Stomach smooth muscle (tissue), 2 donors: ENCODE results near the gene NFKBIL1.
"Not testable (repeated sequence)": the region's sequence is repeated elsewhere in the genome, so short reads cannot be mapped to it uniquely, and the experiment has no call there.

ENCODE experiments used
- H3K27ac ChIP-seq: one replicate; pipeline ENCODE4 v1.7.0; 2013; ENCODE audit warnings: mild to moderate bottlenecking, low read length, inconsistent platforms
- H3K27me3 ChIP-seq, 2 donors: one replicate each; pipeline ENCODE4 v1.7.0; 2013; ENCODE audit warnings: low read length in 2 of 2; ENCODE audit not compliant: insufficient read depth in 2 of 2, control insufficient read depth in 1 of 2
- H3K36me3 ChIP-seq, 2 donors: one replicate each; pipeline ENCODE4 v1.7.0; 2013; ENCODE audit warnings: low read length in 2 of 2; ENCODE audit not compliant: control insufficient read depth in 2 of 2, insufficient read depth in 2 of 2
- H3K4me1 ChIP-seq: one replicate; pipeline ENCODE4 v1.7.0; 2013; ENCODE audit warnings: low read length; ENCODE audit not compliant: control insufficient read depth, insufficient read depth
- H3K4me3 ChIP-seq, 2 donors: one replicate each; pipeline ENCODE4 v1.7.0; 2013; ENCODE audit warnings: low read length in 2 of 2
- H3K9ac ChIP-seq, 2 donors: one replicate each; pipeline ENCODE4 v1.7.0; 2013; ENCODE audit warnings: low read length in 2 of 2, mild to moderate bottlenecking in 1 of 2
- H3K9me3 ChIP-seq, 2 donors: one replicate each; pipeline ENCODE4 v1.7.0; 2013; ENCODE audit warnings: low read length in 2 of 2; ENCODE audit not compliant: control insufficient read depth in 2 of 2
- donor health status: healthy.
- donor health status: Pancreatic carcinoma.

NFKBIL1 gene

DNA sequence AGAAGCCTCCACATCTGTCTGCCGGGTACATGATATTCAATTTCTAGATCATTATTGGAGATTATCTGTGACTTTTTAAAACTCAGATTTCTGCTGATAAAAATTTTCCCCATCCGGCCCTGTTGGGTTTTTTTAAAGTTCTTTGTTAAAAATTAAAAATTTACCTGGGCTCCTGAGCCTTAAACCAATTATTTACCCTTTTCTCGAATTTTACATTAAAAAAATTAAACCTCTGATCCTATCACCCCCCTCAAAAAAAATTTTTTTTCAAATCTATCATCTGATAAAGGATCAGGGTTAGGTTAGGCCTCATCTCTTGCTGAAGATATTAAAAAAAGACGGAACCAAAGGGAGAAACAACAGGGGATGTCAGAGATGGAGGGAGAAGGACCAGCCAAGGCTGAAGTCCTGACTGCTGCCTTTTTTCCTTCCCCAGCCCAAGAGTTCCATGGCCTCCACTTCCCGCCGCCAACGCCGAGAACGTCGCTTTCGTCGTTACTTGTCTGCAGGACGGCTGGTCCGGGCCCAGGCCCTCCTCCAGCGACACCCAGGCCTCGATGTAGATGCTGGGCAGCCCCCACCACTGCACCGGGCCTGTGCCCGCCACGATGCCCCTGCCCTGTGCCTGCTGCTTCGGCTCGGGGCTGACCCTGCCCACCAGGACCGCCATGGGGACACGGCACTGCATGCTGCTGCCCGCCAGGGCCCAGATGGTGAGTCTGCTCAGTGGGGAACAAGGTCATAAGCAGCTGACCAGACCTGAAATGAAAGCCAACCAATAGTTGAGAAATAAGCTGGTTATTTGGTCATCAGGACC lies 527 bp downstream of the NFKBIL1 start:
- Histone ChIP-seq H3K4me1 (peaks cover 22% of the 10 kb centered on the region), H3K9me3 (no peaks in the 10 kb centered on the region), H3K27me3 (no peaks in the 10 kb centered on the region), H3K4me3 (peak overlapping the region; percentile 54 to 76), H3K9ac (peak overlapping the region; percentile 84 to 86), H3K27ac (peak overlapping the region; percentile 46), H3K36me3 (peaks cover 0 to 8% of the 10 kb centered on the region in 2 donors)

DNA sequence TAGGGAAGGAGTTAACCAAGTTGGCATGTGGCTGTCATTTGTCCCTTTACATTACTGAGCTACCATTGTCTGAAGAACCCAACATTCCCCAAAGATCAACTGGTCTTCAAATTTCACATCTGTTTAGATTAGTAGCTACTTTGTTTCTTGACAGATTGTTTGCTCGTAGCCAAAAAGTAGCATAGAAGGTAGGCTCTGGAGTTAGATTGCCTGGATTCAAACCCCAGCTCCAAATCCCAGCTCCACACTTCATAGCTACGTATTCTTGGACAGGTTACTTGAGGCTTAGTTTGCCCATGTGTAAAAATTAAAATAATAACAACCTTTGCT lies 1.1 kb downstream of the NFKBIL1 start:
- Histone ChIP-seq H3K27ac (peak overlapping the region; percentile 46), H3K9ac (peak overlapping the region in 1 of 2 donors; percentile 84), H3K36me3 (peaks cover 2 to 8% of the 10 kb centered on the region in 2 donors), H3K4me1 (peaks cover 20% of the 10 kb centered on the region), H3K27me3 (no peaks in the 10 kb centered on the region), H3K9me3 (no peaks in the 10 kb centered on the region), H3K4me3 (peak overlapping the region in 1 of 2 donors; percentile 76)

DNA sequence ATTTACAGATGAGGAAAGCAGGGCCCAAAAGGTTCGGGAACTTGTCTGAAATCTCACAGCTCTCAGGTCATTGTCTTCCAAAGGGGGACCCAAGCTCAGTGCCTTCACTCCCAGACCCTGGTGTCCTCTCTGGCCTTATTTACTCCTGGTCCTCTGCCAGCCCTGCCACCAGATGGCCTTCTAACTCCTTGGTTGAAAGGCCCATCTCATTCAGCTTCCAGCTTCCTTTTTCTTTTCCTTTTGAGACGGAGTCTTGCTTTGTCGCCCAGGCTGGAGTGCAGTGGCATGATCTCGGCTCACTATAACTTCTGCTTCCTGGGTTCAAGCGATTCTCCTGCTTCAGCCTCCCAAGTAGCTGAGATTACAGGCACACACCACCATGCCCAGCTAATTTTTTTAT lies 4.0 kb downstream of the NFKBIL1 start:
- H3K9me3 ChIP-seq, H3K4me3 ChIP-seq, H3K27ac ChIP-seq, H3K9ac ChIP-seq, H3K27me3 ChIP-seq: not testable (repeated sequence)
- H3K4me1 ChIP-seq = peaks cover 14% of the 10 kb centered on the region
- H3K36me3 ChIP-seq = peaks cover 4 to 14% of the 10 kb centered on the region in 2 donors

DNA sequence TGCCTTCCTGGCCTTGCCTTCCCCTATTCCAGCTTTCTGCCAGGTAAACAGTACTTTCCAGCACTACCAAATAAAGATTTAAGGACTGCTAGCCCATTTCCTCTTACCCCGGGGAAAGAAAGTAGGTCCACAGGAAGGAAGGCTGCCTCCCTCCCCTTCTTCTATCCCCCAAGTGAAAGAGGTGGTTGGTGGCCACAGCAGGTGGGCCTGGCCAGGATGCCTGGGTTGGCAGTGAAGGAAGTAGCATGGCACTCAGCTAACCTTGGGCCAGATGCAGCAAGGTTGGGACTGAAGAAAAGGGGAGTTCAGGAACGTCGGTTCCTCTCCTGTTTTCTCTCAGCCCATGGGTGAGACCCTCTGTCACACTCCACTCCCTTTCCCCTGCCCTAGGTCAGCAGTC lies 8.9 kb downstream of the NFKBIL1 start:
- Histone ChIP-seq H3K27me3 (no peaks in the 10 kb centered on the region), H3K9me3 (no peaks in the 10 kb centered on the region), H3K4me1 (peaks cover 4% of the 10 kb centered on the region), H3K9ac (no peak overlapping the region), H3K36me3 (peaks cover 28 to 31% of the 10 kb centered on the region in 2 donors), H3K4me3 (no peak overlapping the region), H3K27ac (no peak overlapping the region)

DNA sequence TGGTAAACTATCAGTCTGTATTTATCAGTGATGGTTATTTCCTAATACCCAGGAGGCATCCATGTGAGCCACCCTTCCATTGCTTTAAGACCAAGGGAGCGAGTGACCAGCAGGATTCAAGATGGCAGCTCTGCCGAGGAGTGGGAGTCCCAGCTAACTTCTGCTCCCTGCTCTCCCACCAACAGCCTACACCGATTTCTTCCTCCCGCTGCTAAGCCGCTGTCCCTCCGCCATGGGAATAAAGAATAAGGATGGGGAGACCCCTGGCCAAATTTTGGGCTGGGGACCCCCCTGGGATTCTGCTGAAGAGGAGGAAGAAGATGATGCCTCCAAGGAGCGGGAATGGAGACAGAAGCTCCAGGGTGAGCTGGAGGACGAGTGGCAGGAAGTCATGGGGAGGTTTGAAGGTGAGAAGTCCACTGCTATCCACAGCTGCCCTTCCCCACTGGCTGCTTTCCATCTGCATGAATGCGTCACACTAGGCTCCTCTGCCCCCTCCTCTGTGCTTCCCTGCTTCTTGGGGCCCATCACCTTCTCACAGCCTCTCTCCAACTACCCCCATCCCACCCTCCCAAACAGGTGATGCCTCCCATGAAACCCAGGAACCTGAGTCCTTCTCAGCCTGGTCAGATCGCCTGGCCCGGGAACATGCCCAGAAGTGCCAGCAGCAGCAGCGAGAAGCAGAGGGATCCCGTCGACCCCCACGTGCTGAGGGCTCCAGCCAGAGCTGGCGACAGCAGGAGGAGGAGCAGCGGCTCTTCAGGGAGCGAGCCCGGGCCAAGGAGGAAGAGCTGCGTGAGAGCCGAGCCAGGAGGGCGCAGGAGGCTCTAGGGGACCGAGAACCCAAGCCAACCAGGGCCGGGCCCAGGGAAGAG lies 10.3 kb downstream of the NFKBIL1 start:
- H3K4me3 ChIP-seq = no peak overlapping the region
- H3K9me3 ChIP-seq = no peaks in the 10 kb centered on the region
- H3K4me1 ChIP-seq = peaks cover 4% of the 10 kb centered on the region
- H3K9ac ChIP-seq = no peak overlapping the region
- H3K27ac ChIP-seq = no peak overlapping the region
- no peaks in the 10 kb centered on the region for H3K27me3 ChIP-seq
- H3K36me3 ChIP-seq = peaks cover 28 to 30% of the 10 kb centered on the region in 2 donors

DNA sequence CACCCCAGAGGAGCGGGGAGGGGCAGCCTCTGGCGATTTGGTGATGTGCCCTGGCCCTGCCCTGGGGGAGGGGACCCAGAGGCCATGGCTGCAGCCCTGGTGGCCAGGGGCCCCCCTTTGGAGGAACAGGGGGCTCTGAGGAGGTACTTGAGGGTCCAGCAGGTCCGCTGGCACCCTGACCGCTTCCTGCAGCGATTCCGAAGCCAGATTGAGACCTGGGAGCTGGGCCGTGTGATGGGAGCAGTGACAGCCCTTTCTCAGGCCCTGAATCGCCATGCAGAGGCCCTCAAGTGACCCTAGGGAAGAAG lies 10.9 kb downstream of the NFKBIL1 start:
- H3K36me3 ChIP-seq = peaks cover 28 to 30% of the 10 kb centered on the region in 2 donors
- H3K9ac ChIP-seq = no peak overlapping the region
- no peak overlapping the region for H3K27ac ChIP-seq
- no peak overlapping the region for H3K4me3 ChIP-seq
- no peaks in the 10 kb centered on the region for H3K27me3 ChIP-seq
- H3K9me3 ChIP-seq = no peaks in the 10 kb centered on the region
- H3K4me1 ChIP-seq = peaks cover 4% of the 10 kb centered on the region

DNA sequence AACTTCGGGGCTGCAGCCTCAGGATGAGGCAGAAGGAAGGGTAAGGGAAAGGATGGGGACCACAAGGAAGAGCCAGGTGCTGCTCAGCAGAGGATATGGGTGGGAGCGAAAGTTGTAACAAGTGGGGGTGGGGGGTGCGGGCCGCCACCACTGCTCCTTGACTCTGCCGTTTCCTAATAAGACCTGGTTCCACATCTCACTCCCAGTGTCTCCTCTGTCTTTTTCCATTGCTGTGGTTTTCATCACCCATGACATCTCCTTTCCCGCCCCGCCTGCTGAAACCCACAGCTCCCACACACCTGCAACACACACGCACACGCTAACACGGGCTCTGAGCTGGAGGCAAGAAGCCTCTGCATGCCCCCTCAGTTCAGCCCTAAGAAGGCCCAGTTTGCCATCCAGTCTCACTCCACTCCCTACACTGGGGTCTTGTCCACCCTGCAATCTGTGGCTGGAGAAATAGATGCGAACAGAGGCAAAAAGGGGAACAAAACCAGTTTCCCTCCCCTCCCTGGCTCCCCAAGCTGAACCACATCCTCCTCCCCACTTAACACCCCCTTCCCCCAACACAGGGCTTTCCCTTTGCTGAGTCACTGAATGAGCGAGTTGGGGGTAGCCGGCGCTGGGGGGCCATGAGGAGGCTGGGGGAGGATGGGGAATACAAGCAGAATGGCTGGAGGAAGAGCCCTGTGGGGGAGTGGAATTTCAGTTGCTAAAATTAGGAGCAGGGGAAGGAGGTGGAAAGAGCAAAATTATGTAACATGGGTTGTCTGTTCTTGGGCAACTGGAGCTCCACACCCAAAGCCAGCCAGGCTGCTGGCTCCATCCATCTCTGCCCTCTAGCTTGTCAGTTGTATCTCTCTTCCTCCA lies 11.5 kb downstream of the NFKBIL1 start:
- no peaks in the 10 kb centered on the region for H3K9me3 ChIP-seq
- peaks cover 24 to 30% of the 10 kb centered on the region in 2 donors for H3K36me3 ChIP-seq
- H3K9ac ChIP-seq = no peak overlapping the region
- H3K27ac ChIP-seq = no peak overlapping the region
- H3K27me3 ChIP-seq = no peaks in the 10 kb centered on the region
- no peak overlapping the region for H3K4me3 ChIP-seq
- H3K4me1 ChIP-seq = peaks cover 4% of the 10 kb centered on the region

DNA sequence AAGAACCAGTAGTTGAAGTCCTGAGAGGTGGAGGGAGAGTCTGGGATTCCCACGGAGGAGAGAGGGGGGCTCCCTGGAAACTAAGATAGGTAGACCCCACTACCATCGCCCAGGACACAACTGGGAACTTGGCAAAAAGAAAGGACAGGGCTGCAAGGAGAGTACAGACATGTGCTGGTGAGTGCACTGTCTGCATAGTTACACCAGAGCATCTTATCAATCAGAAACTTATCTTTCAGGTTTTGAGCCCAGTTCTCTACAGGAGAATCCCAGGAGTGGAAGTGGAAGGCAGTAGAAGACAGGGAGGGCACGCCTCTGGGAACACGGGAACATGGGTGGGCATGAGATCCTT lies 12.2 kb downstream of the NFKBIL1 start:
- Histone ChIP-seq H3K27ac (peak overlapping the region; percentile 24), H3K27me3 (no peaks in the 10 kb centered on the region), H3K4me3 (no peak overlapping the region), H3K36me3 (peaks cover 24 to 30% of the 10 kb centered on the region in 2 donors), H3K9ac (no peak overlapping the region), H3K9me3 (no peaks in the 10 kb centered on the region), H3K4me1 (peaks cover 4% of the 10 kb centered on the region)

DNA sequence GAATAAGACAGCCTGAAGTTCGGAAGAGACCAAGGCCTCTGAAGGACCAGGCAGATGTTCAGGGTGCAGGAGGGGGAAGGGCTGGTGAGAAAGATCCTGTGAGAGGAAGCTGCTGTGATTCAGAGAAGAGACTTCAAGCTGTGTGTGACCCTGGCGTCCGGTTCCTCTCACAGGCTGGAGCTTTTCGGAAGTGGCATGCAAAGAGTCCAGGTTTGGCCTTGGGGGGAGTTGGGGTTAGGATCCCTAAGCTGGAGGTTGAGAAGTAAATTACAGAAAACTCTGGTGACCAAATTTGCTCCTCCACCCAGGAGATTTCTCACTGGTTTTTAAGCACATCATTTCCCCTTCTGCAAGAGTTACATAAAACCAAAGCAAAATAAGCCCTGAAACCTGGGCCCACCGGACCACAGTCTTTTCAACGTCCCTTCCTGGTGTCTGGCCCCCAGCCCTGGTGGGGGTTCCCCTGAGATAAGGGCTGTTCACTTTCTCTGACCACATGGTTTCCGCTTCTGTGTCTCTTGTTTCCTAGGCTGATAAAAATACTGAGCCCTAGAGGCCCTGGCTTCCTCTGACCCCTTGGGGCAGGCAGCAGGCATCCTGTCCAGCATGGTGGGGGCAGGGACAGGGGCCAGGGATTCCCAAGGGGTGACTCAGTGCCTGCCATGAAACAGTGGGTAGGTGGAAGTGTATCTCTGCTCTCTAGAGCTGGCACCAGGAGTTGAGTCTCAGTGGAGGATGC lies 12.7 kb downstream of the NFKBIL1 start:
- Histone ChIP-seq H3K4me3 (no peak overlapping the region), H3K4me1 (peaks cover 4% of the 10 kb centered on the region), H3K9me3 (no peaks in the 10 kb centered on the region), H3K36me3 (peaks cover 24 to 30% of the 10 kb centered on the region in 2 donors), H3K9ac (peak overlapping the region in 1 of 2 donors; percentile 15), H3K27ac (peak overlapping the region; percentile 24), H3K27me3 (no peaks in the 10 kb centered on the region)

DNA sequence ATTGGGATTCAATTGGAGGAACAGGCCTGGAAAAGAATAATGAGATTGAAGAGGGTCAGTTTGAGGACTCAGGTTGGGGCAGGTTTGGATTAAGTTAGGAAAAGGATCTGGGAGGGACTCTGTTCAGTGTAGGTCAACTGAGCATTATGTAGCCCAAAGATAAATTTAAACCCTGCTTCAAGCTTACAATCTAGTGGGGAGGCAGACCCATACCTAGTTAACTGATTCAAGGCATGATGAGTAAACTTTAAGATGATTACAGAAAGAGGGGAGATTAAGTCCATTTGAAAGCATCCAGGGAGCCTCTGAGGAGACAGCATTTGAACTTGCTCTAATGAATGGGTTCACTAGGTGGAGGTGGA lies 13.3 kb downstream of the NFKBIL1 start:
- Histone ChIP-seq H3K4me3 (no peak overlapping the region), H3K9me3 (no peaks in the 10 kb centered on the region), H3K27ac (peak overlapping the region; percentile 24), H3K36me3 (peaks cover 24 to 30% of the 10 kb centered on the region in 2 donors), H3K27me3 (no peaks in the 10 kb centered on the region), H3K4me1 (peaks cover 4% of the 10 kb centered on the region), H3K9ac (peak overlapping the region in 1 of 2 donors; percentile 15)
